AG09309 (cell line): Measurements from ENCODE around the gene CAPNS2.

Experiments used
- DNase-seq: peaks from one replicate; pipeline ENCODE4 v3.0.0-alpha.2; 2010; ENCODE audit warnings: low read depth
- H3K4me3 ChIP-seq: 2 replicates; pipeline ENCODE4 v1.5.1; 2011; ENCODE audit warnings: mild to moderate bottlenecking, low read depth, low read length, moderate library complexity; ENCODE audit not compliant: control insufficient read depth
- TF ChIP-seq, protein P1 (sequence below): IDR thresholded peaks from 2 replicates; pipeline ENCODE4 v1.5.1; 2011; ENCODE audit warnings: mild to moderate bottlenecking, low read depth, low read length, inconsistent platforms; ENCODE audit not compliant: insufficient read depth, control insufficient read depth; ENCODE audit errors: missing control alignments

CAPNS2 gene

GRCh38 chr16:55552621-55553020 is 13.9 kb upstream of the CAPNS2 start:
- no peak overlapping the region for H3K4me3 ChIP-seq
- peak; percentile 60 for DNase-seq
- TF ChIP-seq, protein P1, sequence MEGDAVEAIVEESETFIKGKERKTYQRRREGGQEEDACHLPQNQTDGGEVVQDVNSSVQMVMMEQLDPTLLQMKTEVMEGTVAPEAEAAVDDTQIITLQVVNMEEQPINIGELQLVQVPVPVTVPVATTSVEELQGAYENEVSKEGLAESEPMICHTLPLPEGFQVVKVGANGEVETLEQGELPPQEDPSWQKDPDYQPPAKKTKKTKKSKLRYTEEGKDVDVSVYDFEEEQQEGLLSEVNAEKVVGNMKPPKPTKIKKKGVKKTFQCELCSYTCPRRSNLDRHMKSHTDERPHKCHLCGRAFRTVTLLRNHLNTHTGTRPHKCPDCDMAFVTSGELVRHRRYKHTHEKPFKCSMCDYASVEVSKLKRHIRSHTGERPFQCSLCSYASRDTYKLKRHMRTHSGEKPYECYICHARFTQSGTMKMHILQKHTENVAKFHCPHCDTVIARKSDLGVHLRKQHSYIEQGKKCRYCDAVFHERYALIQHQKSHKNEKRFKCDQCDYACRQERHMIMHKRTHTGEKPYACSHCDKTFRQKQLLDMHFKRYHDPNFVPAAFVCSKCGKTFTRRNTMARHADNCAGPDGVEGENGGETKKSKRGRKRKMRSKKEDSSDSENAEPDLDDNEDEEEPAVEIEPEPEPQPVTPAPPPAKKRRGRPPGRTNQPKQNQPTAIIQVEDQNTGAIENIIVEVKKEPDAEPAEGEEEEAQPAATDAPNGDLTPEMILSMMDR: no peak

DNA sequence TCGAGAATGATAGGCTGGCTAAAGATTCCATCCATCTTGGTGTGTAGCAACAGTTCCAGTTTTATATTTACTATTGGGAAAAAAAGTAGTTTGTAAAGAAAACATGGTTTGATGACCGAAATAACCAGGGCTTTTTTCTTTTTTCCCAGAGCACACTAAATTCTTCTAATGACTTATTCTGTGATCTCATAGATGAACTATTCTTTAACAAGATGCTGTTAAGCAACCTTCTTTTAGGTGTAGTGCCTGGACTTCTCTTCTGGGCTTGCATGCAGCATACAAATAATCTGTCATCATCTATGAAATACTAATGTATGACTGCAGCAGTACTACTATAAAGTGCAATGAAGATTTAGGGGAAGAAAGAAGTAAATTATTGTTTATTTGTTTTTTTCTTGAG is 11.0 kb upstream of the CAPNS2 start:
- DNase-seq: peak; percentile 31
- TF ChIP-seq, protein P1: no peak
- no peak overlapping the region for H3K4me3 ChIP-seq

GRCh38 chr16:55557186-55557585 is 9.3 kb upstream of the CAPNS2 start:
- H3K4me3 ChIP-seq: no peak overlapping the region
- no peak for DNase-seq
- TF ChIP-seq, protein P1: no peak

- TF ChIP-seq, protein P1: no peak
- no peak for DNase-seq
- H3K4me3 ChIP-seq: no peak overlapping the region
Observed at GRCh38 chr16:55559233-55559632, 7.3 kb upstream of the CAPNS2 start.

DNA sequence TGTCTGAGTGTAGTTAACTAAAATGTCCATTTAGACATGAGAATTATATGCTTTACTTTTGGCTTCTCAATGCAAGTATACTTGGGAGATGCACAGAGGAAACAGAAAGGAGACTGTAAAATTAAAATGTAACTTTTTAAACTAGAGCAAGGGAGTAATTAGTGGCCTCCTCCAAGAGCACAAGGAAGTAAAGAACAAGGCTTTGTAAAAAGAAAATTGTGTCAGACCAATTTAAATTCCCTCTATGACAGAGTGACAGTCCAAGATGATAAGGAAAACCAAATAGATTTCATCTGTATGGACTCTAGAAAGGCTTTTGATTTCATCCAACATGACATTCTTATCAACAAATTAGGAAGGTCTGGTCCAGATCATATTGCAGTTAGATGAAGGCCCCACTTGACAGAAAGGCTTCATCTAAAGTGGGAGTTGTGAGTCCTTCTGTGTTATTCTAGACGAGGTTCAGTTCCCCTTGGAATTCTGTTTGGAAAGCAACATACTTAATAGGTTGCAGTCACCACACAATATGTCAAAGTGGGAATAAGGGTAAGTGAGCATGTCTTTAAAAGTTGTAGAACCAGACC is 6.5 kb upstream of the CAPNS2 start:
- no peak overlapping the region for H3K4me3 ChIP-seq
- TF ChIP-seq, protein P1: no peak
- no peak for DNase-seq

DNA sequence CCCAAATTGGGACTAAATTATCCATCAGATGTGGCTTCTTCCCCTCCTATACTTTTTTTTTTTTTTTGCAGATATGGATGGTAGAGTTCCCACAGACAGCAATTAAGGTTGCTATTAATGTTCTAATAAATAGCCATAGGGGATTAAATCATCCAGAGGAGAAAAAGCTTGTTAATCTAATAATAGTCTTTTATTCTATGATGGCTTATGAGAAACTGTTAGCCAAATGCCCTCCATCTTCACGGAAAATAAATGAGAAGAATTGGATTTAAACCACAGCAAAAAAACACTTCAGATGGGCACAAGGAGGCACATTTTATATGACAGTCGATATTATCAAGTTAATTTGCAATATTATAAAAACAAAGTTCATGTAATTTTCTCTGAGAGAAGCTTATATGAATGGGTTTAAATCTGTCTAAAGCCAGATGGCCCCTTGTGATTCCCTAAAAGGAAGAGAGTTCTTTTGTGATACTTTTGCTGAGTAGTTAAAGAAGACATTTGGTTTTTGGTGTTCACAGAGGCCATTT is 5.1 kb upstream of the CAPNS2 start:
- TF ChIP-seq, protein P1: no peak
- no peak for DNase-seq
- H3K4me3 ChIP-seq: no peak overlapping the region
